ENCODE measurements around the gene GRID1.

GRID1 gene

DNA sequence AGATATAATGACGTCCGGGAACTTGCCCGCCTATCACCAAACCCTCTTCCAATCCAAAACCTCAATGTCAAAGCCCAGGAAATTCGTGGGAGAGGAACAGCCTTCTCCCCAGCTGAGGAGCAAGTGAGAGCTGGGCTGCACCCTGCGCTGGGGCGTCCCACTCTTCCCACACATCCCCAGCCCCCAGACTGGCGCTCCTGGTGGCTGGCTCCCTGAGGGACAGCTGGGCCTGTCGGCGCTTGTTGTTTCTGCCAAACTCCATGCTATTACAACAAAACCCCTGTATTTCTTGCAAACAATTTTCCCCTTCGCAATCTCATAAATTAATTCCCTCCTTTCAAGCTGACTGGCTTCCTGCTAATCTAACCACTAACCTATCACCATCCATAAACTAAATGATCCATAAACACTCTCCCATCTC lies 53.0 kb downstream of the GRID1 start:
- no peak for DNase-seq (ENCODE audit: low spot score)

GRCh38 chr10:86312701-86313270 lies 53.8 kb downstream of the GRID1 start:
- DNase-seq (ENCODE audit: low spot score), result no peak

DNA sequence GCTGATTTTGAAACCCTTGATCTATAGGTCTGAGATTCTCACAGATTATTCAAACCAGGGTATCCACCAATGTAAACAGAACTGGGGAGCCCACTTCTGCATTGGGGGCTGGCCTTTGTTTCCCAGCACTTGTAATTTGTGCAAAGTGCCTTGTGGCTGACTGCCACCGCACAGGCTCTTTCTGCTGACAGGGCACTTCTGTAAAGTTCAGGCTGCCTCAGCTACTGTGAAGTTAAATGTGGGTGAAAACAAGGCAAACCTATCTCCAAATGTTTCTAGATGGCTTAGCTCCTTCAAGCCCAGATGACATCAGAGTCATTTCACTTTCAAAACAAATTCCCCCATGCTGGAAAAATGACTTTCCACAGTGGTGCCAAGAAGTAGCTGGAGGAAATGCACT lies 54.7 kb downstream of the GRID1 start:
- DNase-seq (ENCODE audit: low spot score), result no peak

DNA sequence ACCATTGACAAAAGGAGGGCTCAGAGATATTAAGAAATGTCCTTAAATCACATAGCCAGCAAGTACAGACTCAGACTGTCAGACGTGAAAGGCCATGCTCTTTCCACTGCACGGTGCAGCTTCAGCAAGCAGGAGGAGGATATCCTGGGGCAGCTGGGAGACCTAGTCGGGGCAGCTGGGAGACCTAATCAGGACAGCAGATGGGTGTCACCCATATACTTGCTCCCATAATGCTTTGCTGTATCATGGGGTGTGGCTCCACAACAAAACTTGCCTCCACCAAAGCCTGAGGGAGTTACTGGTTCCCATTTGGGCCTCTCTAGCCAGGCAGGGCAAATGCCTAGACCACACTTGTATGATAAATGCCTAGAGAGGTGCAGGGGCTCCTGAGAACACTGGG lies 55.4 kb downstream of the GRID1 start:
- no peak for DNase-seq (ENCODE audit: low spot score)

DNA sequence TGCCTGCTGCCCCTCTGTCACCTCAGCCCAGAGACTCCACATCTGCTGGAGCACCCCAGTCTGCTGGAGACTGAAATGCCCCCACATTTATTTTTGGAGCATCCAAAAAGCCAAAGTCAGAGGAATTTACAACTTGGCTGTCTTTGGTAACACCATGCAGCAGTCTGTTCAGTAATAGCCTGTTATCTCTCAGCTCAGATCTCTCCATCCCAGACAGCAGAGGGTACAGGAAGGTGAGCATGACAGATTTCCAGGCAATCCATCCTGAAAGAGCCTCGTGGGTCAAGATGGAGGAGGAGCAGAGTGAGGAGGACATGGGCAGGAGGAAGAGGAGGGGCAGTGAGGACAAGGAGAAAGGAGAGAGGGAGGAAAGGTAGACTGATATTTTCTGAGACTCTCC lies 55.9 kb downstream of the GRID1 start:
- no peak for DNase-seq (ENCODE audit: low spot score)

DNA sequence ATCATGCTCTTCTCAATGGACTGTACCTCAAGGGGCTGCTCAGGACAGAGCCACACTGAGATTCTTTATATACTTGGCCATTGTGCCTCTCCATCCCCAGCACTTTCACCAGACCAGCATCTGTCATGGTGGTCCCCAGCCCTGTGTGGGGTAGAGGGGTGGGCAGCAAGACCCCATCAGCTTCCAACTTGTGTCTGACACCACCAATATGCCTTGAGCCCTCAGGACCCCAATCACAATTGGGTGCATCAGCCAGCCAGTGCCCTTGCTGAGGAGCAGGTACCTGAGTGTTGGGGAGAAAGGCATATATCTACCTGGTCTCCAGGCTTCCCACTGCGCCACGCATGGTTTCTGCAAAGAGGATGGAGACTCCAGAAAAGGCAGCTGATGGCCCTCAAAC lies 56.3 kb downstream of the GRID1 start:
- DNase-seq (ENCODE audit: low spot score), result no peak

- no peak for DNase-seq (ENCODE audit: low spot score)
These were observed 58.5 kb downstream of the GRID1 start for GRCh38 chr10:86308056-86308455.

GRCh38 chr10:86306628-86307278 lies 59.8 kb downstream of the GRID1 start:
- no peak for DNase-seq (ENCODE audit: low spot score)

GRCh38 chr10:86305521-86305920 lies 61.1 kb downstream of the GRID1 start:
- no peak for DNase-seq (ENCODE audit: low spot score)

- DNase-seq (ENCODE audit: low spot score), result no peak
These were observed 62.2 kb downstream of the GRID1 start for GRCh38 chr10:86304436-86304835.

GRCh38 chr10:86303626-86304025 lies 63.0 kb downstream of the GRID1 start:
- no peak for DNase-seq (ENCODE audit: low spot score)

GRCh38 chr10:86301971-86302370 lies 64.6 kb downstream of the GRID1 start:
- no peak for DNase-seq (ENCODE audit: low spot score)

- DNase-seq (ENCODE audit: low spot score), result no peak
These were observed 65.4 kb downstream of the GRID1 start for GRCh38 chr10:86300931-86301830.

DNA sequence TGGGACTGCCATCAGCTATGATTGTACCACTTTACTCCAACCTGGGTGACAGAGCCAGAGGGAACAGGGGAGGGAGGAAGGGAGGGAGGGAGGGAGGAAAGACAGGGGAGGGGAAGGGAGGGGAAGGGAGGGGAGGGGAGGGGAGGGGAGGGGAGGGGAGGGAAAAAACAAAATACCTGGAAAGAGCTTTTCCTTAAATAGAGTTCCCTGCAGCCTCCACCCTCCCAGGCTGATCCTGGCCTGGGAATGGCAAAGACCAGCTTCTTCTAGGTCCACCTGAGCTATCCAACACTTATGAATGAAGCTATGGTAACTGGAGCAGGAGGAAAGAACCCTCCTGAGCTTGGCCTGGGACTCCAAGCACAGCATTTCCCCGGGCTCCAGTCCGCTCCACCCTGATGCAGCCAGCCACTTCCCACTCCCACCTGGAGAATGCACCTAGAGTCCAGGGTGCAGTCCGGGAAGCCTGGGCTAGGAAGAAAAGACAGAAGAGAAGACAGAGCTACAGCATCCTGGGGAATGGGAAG lies 66.1 kb downstream of the GRID1 start:
- no peak for DNase-seq (ENCODE audit: low spot score)

- DNase-seq (ENCODE audit: low spot score), result no peak
These were observed 67.0 kb downstream of the GRID1 start for GRCh38 chr10:86299562-86299961.

- no peak for DNase-seq (ENCODE audit: low spot score)
These were observed 68.0 kb downstream of the GRID1 start for GRCh38 chr10:86298501-86299001.

DNA sequence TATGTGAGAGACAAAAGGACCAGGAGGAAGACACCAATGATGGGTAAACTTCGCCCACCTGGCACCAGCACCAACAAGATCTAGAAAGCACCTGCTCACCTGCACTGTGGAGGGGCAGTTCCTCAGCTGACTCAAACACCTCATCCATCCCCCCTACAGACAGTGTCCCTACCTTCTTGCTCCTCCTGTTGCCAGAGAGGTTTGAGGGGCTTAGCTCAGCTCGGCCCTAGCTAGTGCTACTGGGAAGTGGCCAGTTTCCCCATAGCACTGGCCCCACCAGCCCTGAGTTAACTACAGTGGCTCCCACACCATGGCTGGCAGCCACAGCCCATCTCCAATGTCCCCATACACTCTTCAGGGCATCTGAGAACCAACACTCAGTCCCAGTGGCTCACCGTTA lies 70.8 kb downstream of the GRID1 start:
- no peak for DNase-seq (ENCODE audit: low spot score)

DNA sequence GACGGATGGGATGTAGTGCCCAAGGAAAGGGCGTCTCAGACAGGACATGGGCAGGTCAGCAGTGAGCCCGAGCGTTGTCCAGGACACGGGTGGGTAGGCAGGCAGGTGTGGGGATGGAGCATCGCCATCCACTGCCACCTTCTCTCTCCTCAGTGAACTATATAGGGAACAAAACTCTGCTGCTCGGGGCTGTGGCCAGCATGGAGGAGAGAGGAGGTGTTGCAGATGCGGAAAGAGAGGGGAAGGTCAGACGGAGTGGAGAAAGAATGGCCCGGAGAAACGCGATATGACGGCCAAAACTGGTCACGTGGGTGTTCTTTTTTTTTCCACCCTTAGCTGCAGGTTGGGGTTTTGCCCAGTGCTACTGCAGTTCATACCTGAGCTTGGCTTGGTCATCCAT lies 71.2 kb downstream of the GRID1 start:
- no peak for DNase-seq (ENCODE audit: low spot score)

- no peak for DNase-seq (ENCODE audit: low spot score)
These were observed 72.0 kb downstream of the GRID1 start for GRCh38 chr10:86294346-86295265.

- no peak for DNase-seq (ENCODE audit: low spot score)
These were observed 73.2 kb downstream of the GRID1 start for GRCh38 chr10:86293396-86293791.

All from germinal center (tissue), 1 donor.